Measurements from ENCODE around the gene AMPD3. TPM values are rescaled to one million over a fixed set of nuclear protein-coding genes. Genes with fewer than 3 reads are reported as not detected.

Gene AMPD3
- total RNA-seq, 1 experiment from 2014 or later = 5.4 TPM

- no peaks in the 10 kb centered on the region for H3K36me3 Mint-ChIP-seq (ENCODE audit: insufficient read depth, unreplicated experiment)
- no peak for TF ChIP-seq CTCF (IDR thresholded peaks at IDR 0.05; ENCODE audit: unreplicated experiment)
- no peaks in the 10 kb centered on the region for H3K4me1 Mint-ChIP-seq (ENCODE audit: insufficient read depth, unreplicated experiment)
- POLR2A ChIA-PET = interaction anchor here (0.7 to 1.2 kb wide), 3 partner anchors 9 to 27 kb away, joined by 3 to 8 read pairs (median 3); partner anchors contain the start of gene AMPD3
- H3K4me3 Mint-ChIP-seq (ENCODE audit: unreplicated experiment) = no peak overlapping the region
- DNase-seq (ENCODE audit: unreplicated experiment) = no peak
- H3K27ac Mint-ChIP-seq (ENCODE audit: low read depth, unreplicated experiment) = no peak overlapping the region
- no TSS peak for BruUV-seq (replicated peaks)
- intact Hi-C loops (cut with micrococcal nuclease) = no loop called here
- no peaks in the 10 kb centered on the region for H3K9me3 Mint-ChIP-seq (ENCODE audit: unreplicated experiment)
- H3K27me3 Mint-ChIP-seq (ENCODE audit: insufficient read depth, unreplicated experiment) = no peaks in the 10 kb centered on the region
- CTCF ChIA-PET = interaction anchor here (0.9 to 1.1 kb wide), 3 partner anchors 11 to 26 kb away, joined by 3 to 6 read pairs (median 4); no protein-coding TSS in a partner anchor
Measured at GRCh38 chr11:10443152-10443551, 11.9 kb upstream of the AMPD3 start.

- H3K9me3 Mint-ChIP-seq (ENCODE audit: unreplicated experiment) = no peaks in the 10 kb centered on the region
- intact Hi-C loops (cut with micrococcal nuclease) = no loop called here
- no TSS peak for BruUV-seq (replicated peaks)
- no peak for TF ChIP-seq CTCF (IDR thresholded peaks at IDR 0.05; ENCODE audit: unreplicated experiment)
- H3K4me1 Mint-ChIP-seq (ENCODE audit: insufficient read depth, unreplicated experiment) = no peaks in the 10 kb centered on the region
- DNase-seq (ENCODE audit: unreplicated experiment) = no peak
- H3K27me3 Mint-ChIP-seq (ENCODE audit: insufficient read depth, unreplicated experiment) = no peaks in the 10 kb centered on the region
- no peaks in the 10 kb centered on the region for H3K36me3 Mint-ChIP-seq (ENCODE audit: insufficient read depth, unreplicated experiment)
- no peak overlapping the region for H3K4me3 Mint-ChIP-seq (ENCODE audit: unreplicated experiment)
- no peak overlapping the region for H3K27ac Mint-ChIP-seq (ENCODE audit: low read depth, unreplicated experiment)
- ChIA-PET CTCF (interaction anchor here (0.9 to 1.1 kb wide), 3 partner anchors 10 to 27 kb away, joined by 3 to 6 read pairs (median 4); no protein-coding TSS in a partner anchor), POLR2A (interaction anchor here (1.2 kb wide), 1 partner anchor 11 kb away, joined by 8 read pairs; the partner anchor contains the start of gene AMPD3)
Measured at GRCh38 chr11:10443721-10444235, 11.3 kb upstream of the AMPD3 start.

GRCh38 chr11:10444725-10445315, 10.2 kb upstream of the AMPD3 start:
- Mint-ChIP-seq H3K27ac (ENCODE audit: low read depth, unreplicated experiment) (no peak overlapping the region), H3K4me1 (ENCODE audit: insufficient read depth, unreplicated experiment) (peaks cover 2% of the 10 kb centered on the region), H3K27me3 (ENCODE audit: insufficient read depth, unreplicated experiment) (no peaks in the 10 kb centered on the region), H3K36me3 (ENCODE audit: insufficient read depth, unreplicated experiment) (peaks cover 4% of the 10 kb centered on the region), H3K9me3 (ENCODE audit: unreplicated experiment) (no peaks in the 10 kb centered on the region), H3K4me3 (ENCODE audit: unreplicated experiment) (no peak overlapping the region)
- POLR2A ChIA-PET = interaction anchor here (0.6 kb wide), 1 partner anchor 10 kb away, joined by 3 read pairs; the partner anchor contains the start of gene AMPD3
- no TSS peak for BruUV-seq (replicated peaks)
- CTCF ChIA-PET = no interaction called here
- intact Hi-C loops (cut with micrococcal nuclease) = no loop called here
- TF ChIP-seq CTCF (IDR thresholded peaks at IDR 0.05; ENCODE audit: unreplicated experiment) = no peak
- DNase-seq (ENCODE audit: unreplicated experiment) = no peak

- Mint-ChIP-seq H3K27ac (ENCODE audit: low read depth, unreplicated experiment) (no peak overlapping the region), H3K9me3 (ENCODE audit: unreplicated experiment) (no peaks in the 10 kb centered on the region), H3K4me3 (ENCODE audit: unreplicated experiment) (no peak overlapping the region), H3K36me3 (ENCODE audit: insufficient read depth, unreplicated experiment) (peaks cover 6% of the 10 kb centered on the region), H3K27me3 (ENCODE audit: insufficient read depth, unreplicated experiment) (no peaks in the 10 kb centered on the region), H3K4me1 (ENCODE audit: insufficient read depth, unreplicated experiment) (peaks cover 6% of the 10 kb centered on the region)
- intact Hi-C loops (cut with micrococcal nuclease) = no loop called here
- CTCF ChIA-PET = no interaction called here
- TF ChIP-seq CTCF (IDR thresholded peaks at IDR 0.05; ENCODE audit: unreplicated experiment) = no peak
- POLR2A ChIA-PET = no interaction called here
- BruUV-seq (replicated peaks) = no TSS peak
- DNase-seq (ENCODE audit: unreplicated experiment) = no peak
Measured at GRCh38 chr11:10447445-10447844, 7.6 kb upstream of the AMPD3 start.
